T-helper 9 cell (primary cell): ENCODE data around the gene MEF2B.
"Not testable (repeated sequence)": the region's sequence is repeated elsewhere in the genome, so short reads cannot be mapped to it uniquely, and the experiment has no call there.

ENCODE experiments used
- DNase-seq: peaks from one replicate; pipeline ENCODE4 v3.0.0-alpha.2; 2020

The MEF2B gene

GRCh38 chr19:19154768-19155494 lies 15.1 kb downstream of the MEF2B start:
- DNase-seq: no peak

GRCh38 chr19:19152668-19153384 lies 17.2 kb downstream of the MEF2B start:
- no peak for DNase-seq

- DNase-seq: no peak
Observed at GRCh38 chr19:19151418-19151817, 18.6 kb downstream of the MEF2B start.

- no peak for DNase-seq
Observed at GRCh38 chr19:19149435-19149834, 20.6 kb downstream of the MEF2B start.

DNA sequence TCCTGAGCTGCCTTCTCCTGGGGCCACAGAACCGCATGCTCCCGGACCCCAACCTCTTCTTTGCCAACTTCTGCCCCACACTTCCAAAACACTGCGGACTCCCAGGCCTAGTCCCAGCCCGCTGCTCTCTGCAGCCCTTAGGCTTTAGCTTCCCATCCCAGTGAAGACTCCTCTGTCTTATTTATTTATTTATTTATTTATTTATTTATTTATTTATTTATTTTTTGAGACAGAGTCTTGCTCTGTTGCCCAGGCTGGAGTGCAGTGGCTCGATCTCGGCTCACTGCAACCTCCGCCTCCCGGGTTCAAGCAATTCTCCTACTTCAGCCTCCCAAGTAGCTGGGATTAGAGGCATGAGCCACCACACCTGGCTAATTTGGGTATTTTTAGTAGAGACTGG lies 21.6 kb downstream of the MEF2B start:
- not testable (repeated sequence) for DNase-seq

DNA sequence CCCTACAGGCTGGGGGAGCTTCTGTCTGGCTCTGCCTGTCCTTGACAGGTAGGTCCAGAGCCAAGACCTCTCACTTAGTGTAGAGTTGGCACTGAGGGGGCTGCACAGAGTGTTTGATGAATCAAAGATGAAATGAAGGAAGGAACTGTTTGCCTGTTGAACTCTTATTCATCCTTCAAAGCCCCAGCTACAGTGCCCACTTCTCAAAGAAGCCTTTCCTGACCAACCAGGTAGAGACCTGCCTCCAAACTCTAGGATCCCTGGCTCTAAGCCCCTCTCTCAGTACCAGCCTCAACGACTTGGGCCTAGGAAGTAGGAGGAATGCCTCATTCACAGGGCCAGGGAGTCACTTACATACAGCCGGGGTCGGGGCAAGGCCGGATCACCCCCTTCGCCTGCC lies 22.7 kb downstream of the MEF2B start:
- DNase-seq: no peak

DNA sequence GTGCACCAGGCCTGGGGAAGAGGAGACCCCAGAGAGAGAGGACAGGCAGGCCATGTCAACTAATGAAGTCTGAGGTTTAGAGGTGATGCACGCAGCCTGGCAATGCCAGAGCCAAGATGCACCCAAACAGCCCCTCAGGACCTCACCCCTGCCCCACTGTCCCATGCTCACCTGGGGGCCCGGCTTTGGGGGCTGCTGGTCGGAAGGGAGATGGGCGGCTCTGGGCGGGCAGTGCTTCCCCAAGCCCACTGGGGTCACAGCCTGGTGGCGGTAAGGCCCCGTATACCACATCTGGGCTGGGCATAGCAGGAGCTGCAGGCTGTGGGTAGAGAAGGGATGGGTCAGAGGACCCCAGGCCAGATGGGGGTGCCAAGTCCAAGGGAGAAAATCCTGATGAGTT lies 23.2 kb downstream of the MEF2B start:
- DNase-seq: no peak

DNA sequence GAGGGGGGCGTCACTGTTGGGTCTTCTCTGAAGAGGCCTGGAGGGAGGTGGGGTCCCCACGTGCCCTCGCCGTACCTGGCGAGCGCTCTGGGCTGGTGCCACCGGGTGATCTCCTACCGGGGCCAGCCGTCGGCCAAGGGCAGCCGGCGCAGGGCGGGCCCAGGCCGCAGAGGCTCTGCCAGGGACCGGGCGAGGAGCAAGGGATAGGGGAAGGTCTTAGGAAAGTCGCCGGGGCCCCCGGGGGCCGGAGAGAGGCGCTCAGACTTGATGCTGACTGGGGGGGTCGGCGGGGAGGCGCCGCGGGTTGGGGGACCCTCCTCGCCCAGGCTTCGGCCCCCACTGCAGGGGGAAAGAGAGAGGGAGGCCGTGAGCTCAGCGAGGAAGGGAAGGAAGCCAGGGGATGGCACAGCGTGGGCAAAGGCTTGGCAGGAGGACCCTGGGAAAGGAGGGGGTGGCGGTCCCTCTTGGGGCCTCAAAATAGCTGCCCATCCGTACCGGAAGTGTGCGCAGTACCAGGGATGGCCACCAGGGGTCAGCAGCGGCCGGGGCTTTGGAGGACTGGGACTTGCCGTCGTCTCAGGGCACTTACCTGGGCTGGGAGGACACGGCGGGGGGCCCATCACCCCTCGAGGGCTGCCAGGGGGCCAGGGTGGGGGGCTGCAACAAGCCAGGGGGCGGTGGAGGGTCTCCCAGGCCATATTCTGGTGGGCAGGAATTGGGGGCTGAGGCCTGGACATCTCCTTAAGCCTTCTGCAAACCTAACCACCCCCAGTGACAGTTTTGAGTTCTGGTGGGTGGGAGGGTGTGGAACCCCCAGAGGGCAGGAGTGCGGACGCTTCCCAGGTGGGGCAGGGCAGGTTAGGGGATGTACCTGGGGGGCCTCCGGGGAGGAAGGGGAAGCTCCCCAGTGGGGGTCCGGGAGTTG lies 24.1 kb downstream of the MEF2B start:
- peak; percentile 89 for DNase-seq

DNA sequence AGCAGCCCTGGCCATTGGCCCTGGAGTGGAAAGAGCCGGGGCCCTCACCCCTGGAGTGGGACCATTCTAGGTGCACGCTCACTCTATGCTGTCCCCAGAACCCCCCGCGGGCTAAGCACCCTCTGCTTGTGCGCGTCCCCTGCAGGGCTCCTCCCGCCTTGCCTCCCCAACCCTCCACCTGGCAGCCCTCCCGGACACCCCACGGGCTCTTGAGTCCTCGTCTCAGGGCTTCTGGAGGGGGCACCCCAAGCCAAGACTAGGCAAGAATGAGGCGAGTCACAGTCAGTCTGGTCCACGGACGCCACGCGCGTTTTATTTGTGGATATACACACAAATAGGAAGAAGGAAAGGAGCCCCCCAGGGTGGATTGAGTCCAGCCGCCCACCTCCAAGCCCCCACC lies 24.8 kb downstream of the MEF2B start:
- DNase-seq: no peak

DNA sequence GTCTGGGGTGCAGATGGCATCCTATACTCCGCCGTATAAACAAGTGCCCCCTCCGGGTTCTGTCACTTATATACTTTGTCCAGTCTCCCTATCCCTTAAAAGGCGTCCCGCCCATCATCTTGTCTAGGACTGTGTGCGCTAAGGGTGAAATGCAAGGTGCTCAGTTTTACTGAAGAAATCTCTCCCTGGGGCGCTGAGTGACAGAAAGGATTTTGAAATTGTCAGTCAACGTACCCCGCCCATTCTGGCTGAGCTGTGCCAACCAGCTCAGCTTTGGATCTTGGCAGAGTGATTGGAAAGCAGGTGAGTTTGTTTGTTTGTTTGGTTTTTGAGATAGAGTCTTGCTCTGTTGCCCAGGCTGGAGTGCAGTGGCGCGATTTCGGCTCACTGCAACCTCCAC lies 27.7 kb downstream of the MEF2B start:
- DNase-seq: no peak

DNA sequence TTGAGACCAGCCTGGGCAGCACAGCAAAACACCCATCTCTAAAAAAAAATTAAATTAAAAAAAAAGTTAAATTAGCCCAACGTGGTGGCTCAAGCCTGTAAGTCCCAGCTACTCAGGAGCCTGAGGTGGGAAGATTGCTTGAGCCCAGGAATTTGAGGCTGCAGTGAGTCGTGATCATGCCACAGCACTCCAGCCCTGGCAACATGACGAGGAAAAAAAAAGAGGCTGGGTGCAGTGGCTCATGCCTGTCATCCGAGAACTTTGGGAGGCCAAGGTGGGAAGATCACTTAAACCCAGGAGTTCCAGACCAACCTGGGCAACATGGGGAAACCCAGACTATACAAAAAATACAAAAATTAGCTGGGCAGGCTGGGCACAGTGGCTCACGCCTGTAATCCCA lies 29.6 kb downstream of the MEF2B start:
- no peak for DNase-seq

GRCh38 chr19:19139876-19140229 lies 30.2 kb downstream of the MEF2B start:
- no peak for DNase-seq

- peak; percentile 91 for DNase-seq
Observed at GRCh38 chr19:19138109-19138981, 31.7 kb downstream of the MEF2B start, which contains the start of gene TMEM161A. TSS of gene TMEM161A (minus strand) at chr19:19138478. CDS start at chr19:19138428, 50 bp downstream.

DNA sequence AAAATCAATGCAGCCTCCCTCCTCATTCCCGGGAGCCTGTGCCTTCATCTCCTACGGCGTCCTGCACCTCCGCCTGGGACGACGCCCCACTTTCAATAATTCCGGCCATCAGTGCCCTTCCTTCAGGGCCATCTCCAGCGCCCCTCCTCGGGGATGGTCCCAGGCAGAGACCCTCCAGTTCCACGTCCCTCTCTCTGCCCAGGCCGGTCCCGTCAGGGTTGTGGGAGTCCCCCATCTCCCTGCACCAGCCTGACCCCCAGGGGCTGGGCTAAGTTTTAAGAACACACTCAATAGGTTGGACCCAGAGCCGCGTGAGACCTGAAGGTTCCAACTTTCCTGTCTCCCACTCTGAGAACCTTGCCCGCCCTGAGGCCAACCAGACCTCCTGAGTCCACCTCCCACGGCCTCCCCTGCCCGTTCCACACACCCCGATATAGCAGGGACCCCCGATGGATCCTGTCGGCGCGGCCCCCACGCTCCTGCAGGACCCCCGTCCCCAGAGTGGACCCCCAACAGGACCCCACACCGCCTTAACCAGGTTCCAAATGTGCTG lies 32.4 kb downstream of the MEF2B start:
- DNase-seq: no peak

GRCh38 chr19:19135713-19136112 lies 34.4 kb downstream of the MEF2B start:
- DNase-seq: not testable (repeated sequence)

DNA sequence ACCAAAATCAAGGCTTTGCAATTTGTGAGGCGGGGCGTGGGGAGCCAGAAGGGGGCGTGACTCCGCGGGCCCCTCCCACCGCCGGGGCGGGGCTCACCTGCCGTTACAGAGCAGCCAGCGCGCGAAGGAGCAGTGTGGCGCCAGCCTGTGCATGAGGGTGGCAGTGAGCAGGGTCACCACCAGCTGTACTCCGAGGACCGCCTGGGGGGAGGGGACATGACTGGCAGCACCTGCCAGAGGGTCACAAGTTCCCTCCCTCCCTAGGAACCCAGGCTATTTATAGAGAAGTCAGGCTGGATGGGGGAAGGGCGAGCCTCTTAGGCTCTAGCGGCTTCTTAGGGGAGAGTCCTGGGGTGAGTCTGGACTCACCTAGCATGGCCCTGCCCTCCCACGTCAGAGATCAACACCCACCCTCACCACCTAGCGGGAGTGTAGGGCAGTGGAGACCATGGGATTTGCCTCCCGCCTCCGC lies 35.3 kb downstream of the MEF2B start:
- peak; percentile 26 for DNase-seq

DNA sequence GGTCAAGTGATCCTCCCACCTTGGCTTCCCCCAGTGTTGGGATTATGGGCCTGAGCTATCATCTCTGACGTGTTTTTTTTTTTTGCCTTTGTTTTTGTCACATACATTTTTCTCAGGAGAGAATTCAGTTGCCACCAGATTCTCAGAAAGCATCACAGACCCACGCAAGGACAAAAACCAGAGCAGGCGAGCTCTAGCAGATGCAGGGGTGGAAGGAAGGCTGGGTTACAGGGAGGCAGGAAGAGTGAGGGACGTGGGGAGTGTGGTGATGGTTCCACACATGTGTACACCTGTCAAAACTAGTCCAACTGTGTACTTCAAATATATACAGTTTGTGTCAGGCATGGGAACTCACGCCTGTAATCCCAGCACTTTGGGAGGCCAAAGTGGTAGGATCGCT lies 36.1 kb downstream of the MEF2B start:
- DNase-seq: no peak

DNA sequence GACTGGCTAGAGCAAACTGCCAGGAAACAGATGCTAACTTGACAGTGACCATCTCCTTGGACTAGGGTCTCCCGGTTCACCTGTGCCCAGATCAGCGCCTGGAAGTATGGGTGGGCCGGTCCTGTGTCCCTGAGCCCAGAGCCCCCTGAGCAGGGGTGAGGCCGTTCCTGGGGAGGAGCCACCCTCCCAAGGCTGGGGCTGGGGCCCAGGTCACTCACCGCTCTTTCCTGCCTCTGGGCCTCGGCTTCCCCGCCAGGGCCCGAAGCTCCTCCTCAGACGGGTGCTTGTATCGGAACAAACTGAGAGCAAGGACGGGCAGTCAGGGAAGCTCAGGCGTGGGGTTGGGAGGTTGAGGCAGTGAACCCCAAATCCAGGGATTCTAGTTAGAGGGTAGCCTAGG lies 37.2 kb downstream of the MEF2B start:
- DNase-seq: no peak

DNA sequence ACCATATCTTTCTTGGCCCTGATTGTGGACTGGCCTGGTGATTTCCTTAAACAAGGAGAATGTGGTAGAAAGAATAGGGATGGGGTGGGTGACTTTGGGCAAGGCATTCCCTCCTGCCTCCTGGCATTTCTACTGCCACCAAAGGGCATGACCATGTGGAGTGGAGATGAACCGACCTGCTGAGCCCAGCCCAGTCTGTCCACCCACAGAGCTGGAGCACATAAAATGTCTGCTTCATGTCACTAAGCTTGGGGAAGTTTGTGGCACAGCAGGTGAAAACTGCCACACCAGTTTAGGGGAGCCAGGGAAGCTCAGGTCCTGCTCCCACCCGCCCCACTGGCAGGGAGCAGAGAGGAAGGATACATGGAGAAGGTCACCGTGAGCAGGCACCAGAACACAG lies 38.1 kb downstream of the MEF2B start:
- no peak for DNase-seq

DNA sequence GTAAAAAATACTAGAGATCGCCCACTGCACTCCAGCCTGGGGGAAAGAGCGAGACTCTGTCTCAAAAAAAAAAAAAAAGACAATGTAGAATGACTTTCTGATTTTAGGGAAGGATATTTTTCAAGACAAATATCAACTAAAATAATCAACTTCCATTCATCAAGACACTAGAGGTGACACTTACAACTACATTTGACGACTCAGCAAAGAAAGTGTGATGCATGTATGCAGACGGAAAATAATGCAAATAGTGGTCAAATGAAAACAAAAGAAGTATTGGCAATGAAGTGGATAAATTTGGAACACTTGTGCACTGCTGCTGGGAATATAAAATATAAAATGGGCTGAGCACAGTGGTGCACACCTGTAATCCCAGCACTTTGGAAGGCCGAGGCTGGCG lies 44.0 kb downstream of the MEF2B start:
- no peak for DNase-seq

GRCh38 chr19:19123386-19123785 lies 46.7 kb downstream of the MEF2B start:
- no peak for DNase-seq

- DNase-seq: no peak
Observed at GRCh38 chr19:19122902-19123301, 47.2 kb downstream of the MEF2B start.
